ENCODE results near the gene PALM.

The PALM gene

DNA sequence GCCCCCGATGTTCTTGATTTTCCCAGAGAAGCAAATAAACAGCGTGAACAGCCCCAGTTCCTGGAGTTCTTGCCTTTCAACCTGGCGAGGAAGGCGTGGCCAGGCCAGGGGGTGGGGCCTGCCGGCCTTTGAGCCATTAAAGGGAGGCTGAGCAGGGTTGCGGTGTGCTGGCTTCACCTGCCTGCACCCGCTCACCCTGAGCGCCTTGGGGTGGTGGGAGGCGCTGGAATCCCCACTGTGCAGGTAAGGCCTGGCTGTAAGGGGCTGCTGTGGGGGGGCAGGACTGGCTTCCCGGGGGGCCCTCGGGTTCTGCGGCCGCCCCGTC is 39.5 kb downstream of the PALM start:
- H3K27ac ChIP-seq = no peak overlapping the region
- TF ChIP-seq, protein P1, sequence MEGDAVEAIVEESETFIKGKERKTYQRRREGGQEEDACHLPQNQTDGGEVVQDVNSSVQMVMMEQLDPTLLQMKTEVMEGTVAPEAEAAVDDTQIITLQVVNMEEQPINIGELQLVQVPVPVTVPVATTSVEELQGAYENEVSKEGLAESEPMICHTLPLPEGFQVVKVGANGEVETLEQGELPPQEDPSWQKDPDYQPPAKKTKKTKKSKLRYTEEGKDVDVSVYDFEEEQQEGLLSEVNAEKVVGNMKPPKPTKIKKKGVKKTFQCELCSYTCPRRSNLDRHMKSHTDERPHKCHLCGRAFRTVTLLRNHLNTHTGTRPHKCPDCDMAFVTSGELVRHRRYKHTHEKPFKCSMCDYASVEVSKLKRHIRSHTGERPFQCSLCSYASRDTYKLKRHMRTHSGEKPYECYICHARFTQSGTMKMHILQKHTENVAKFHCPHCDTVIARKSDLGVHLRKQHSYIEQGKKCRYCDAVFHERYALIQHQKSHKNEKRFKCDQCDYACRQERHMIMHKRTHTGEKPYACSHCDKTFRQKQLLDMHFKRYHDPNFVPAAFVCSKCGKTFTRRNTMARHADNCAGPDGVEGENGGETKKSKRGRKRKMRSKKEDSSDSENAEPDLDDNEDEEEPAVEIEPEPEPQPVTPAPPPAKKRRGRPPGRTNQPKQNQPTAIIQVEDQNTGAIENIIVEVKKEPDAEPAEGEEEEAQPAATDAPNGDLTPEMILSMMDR (conservative IDR thresholded peaks at IDR 0.05) = no peak
- no peak for TF ChIP-seq ZFX (IDR thresholded peaks at IDR 0.05)

DNA sequence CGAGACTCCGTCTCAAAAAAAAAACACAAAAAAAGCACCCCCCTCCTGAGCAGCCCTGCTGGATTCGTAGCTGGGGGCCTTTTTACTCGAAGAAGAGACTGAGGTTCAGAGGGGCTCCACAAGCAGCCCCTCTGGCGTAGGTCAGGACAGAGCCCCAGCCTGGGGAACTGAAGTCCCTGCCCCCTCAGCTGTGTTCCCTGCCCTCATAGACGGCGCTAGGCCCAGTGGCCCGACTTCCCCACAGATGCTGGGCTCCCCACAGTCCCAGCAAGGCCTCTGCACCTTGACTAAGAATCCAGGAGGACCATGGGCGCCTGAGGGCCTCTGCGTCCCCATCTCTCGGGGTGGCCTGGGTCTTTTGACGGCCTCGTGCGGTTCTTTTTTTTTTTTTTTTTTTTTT is 41.1 kb downstream of the PALM start:
- H3K27ac ChIP-seq = no peak overlapping the region
- no peak for TF ChIP-seq ZFX (IDR thresholded peaks at IDR 0.05)
- TF ChIP-seq, protein P1 (conservative IDR thresholded peaks at IDR 0.05) = no peak

DNA sequence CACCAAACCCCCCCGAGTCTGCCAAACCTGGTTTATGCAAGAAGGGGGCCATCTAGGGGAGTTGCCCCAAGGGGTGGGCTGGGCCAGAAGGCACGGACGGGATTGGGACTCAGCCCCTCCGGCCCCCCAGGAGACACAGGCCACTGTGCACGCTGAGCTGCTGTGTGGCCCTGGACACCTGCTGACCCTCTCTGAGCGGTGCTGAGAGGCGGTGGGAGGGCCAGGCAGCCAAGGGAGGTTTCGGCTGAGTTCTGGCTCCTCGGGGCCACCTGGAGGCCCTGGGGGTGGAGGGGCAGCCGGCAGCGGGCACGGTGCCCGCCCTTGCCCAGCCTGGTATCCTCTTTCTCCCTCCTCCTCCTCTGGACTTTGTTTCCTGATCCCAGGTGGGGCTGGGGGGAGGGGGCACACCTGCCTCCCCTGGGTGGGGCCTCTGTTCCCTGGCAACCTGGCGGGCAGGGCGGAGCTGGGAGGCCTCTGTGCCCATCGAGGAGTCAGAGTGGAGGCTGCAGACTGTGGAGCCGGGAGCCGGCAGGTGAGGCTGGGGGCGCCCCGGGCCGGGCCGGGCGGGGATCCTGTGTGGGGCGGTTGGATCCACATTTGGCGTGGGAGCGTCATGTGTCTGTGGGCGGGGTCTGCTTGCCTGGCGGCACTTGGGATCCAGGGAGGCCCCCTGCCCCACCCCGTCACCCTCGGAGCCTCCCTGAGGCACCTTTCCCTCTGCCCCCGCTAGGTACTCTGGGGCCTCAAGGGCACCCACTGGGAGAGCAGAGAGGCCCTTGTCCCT is 42.1 kb downstream of the PALM start, which contains the start of gene MISP:
TSS of gene MISP (plus strand) at position 473 of the 784 bp plus-strand sequence. CDS start 5,835 bp downstream, outside the sequence.
- H3K27ac ChIP-seq = no peak within 1 kb of the TSS
- no peak for TF ChIP-seq ZFX (IDR thresholded peaks at IDR 0.05)
- TF ChIP-seq, protein P1 (conservative IDR thresholded peaks at IDR 0.05) = no peak

DNA sequence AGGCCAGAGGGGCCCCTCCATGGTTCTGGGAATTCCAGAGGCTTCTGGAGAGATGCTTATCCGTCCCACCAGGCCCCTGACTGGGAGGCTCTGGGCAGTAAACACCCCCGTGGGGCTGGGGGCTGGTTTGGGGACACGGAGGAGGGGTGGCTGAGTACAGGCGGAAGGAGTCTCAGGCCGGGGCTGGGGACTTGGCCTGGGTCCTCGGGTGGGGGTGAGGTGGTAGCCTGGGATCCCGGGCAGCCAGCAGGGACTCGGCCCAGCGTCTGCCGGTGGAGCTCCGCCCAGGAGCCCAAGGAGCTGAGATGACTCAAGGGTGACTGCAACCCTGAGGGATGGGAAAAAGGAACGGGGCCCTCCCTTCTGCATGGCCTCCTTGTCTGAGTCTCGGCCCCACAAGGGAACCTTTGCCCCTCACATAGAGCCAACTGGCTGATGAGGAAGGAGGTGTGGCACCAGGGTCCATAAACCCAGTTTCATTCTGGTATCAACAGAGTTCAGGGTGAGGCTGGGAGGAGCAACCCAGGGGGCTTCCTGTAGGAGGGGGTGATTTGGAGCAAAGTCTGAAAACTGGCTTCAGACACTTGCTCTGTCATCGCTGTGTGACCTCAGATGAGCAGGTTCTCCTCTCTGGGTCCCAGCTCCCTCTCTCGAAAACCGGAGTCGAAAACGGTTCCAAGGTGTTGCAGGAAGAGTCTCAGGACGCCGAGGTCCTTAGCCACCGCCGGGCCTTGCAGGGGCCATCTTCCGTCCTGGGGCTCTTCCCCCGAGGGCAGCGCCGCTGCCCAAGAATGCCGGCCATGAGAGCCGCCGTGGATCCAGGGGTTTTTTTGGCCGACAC is 43.0 kb downstream of the PALM start:
- H3K27ac ChIP-seq = no peak overlapping the region
- no peak for TF ChIP-seq ZFX (IDR thresholded peaks at IDR 0.05)
- TF ChIP-seq, protein P1 (conservative IDR thresholded peaks at IDR 0.05) = no peak

DNA sequence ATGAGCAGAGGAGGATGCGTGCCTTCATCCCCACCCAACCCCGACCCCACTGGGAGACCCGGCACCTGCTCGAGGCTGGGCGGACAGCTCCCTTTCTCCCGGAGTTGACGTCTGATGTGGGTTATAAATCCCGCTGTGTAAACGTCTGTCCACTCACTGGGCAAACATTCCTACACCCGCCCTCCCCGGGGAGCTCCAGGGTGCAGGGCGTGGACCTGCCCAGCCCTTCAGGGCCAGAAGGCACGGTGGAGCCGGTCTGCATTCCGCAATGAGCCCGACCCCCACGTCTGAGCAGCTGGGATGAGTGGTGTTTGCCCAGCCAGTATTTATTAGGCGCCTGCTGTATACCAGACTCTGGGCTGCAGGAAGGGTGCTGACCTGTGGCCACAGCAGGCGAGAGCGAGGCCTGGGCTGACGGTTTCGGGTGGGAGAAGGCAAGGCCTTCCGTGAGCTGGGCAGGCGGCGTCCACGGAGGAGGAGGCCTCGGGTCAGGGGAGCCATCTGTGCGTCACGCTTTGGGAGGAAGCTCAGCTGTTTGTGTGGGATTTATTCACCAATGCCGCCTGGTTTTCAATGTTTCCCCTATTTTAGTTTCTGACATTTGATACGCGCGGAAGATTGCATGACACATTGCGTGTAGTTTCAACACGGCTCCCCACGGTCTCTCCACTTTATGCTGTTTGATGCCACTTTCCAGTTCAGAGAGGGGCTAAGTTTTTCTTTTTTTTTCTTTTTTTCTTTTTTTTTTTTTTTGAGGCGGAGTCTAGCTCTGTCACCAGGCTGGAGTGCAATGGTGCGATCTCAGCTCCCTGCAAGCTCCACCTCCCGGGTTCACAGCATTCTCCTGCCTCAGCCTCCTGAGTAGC is 44.1 kb downstream of the PALM start:
- TF ChIP-seq, protein P1 (conservative IDR thresholded peaks at IDR 0.05) = no peak
- TF ChIP-seq ZFX (IDR thresholded peaks at IDR 0.05) = no peak
- no peak overlapping the region for H3K27ac ChIP-seq

DNA sequence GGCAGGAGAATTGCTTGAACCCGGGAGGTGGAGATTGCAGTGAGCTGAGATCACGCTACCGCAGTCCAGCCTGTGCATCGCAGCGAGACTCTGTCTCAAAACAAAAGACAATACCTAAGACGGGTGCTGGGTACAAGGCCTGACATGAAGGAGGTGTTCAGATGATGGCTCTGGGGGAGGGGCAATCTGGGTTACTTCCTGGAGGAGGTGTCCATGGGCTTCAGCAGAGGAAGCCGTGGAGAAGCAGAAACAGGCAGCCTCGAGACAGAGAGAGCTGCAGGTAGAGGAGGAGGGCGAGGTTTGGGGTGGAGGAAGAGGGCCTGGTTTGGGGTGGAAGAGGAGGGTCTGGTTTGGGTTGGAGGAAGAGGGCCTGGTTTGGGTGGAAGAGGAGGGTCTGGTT is 45.8 kb downstream of the PALM start:
- no peak for TF ChIP-seq ZFX (IDR thresholded peaks at IDR 0.05)
- TF ChIP-seq, protein P1 (conservative IDR thresholded peaks at IDR 0.05) = no peak
- H3K27ac ChIP-seq = no peak overlapping the region

Measured in C4-2B (cell line).